ENCODE data around the gene EXOSC1.
"Not testable (repeated sequence)": the region's sequence is repeated elsewhere in the genome, so short reads cannot be mapped to it uniquely, and the experiment has no call there.

Gene EXOSC1

GRCh38 chr10:97407211-97407951 is 38.4 kb downstream of the EXOSC1 start:
- DNase-seq = peak; percentile 69

GRCh38 chr10:97406483-97406882 is 39.3 kb downstream of the EXOSC1 start:
- not testable (repeated sequence) for DNase-seq

GRCh38 chr10:97406064-97406463 is 39.7 kb downstream of the EXOSC1 start:
- no peak for DNase-seq

- no peak for DNase-seq
Observed at GRCh38 chr10:97404044-97404443, 41.8 kb downstream of the EXOSC1 start.

GRCh38 chr10:97401455-97401919 is 44.3 kb downstream of the EXOSC1 start:
- no peak for DNase-seq

GRCh38 chr10:97400665-97401454 is 44.9 kb downstream of the EXOSC1 start, which contains the start of gene RRP12:
RRP12 (minus strand) TSS chr10:97401340; CDS start chr10:97401231, 109 bp downstream.
- peak; percentile 86 for DNase-seq

GRCh38 chr10:97399843-97400545 is 45.8 kb downstream of the EXOSC1 start:
- peak; percentile 54 for DNase-seq

- no peak for DNase-seq
Observed at GRCh38 chr10:97396056-97396455, 49.8 kb downstream of the EXOSC1 start.

- no peak for DNase-seq
Observed at GRCh38 chr10:97393034-97393573, 52.7 kb downstream of the EXOSC1 start.

GRCh38 chr10:97390091-97390490 is 55.7 kb downstream of the EXOSC1 start:
- no peak for DNase-seq

GRCh38 chr10:97388152-97388551 is 57.7 kb downstream of the EXOSC1 start:
- DNase-seq = no peak
